ENCODE results near the gene FFAR1.

GRCh38 chr19:35352448-35353304 lies 5.0 kb downstream of the FFAR1 start:
- TF ChIP-seq RAD21 (IDR thresholded peaks at IDR 0.05; ENCODE audit: low read depth) = peak; percentile 93
- TF ChIP-seq REST (IDR thresholded peaks at IDR 0.05; ENCODE audit: low read depth) = no peak
- TF ChIP-seq CEBPB (IDR thresholded peaks at IDR 0.05) = no peak
- TF ChIP-seq MAX (IDR thresholded peaks at IDR 0.05) = no peak
- no peak for TF ChIP-seq YY1 (IDR thresholded peaks at IDR 0.05; ENCODE audit: low read depth)
- TF ChIP-seq TAF1 (IDR thresholded peaks at IDR 0.05; ENCODE audit: low read depth) = no peak

Data from Ishikawa (cell line).